DND-41 (cell line): ENCODE measurements around the gene SMARCA4.

Experiments used
- ATAC-seq: fragments of 200-7000 bp; cut with Tn5 transposase; 3 replicates; pipeline ENCODE4 v1.9.1; 2021; ENCODE audit warnings: low read depth; ENCODE audit not compliant: insufficient read depth
- DNase-seq: peaks from one replicate; pipeline ENCODE4 v3.0.0-alpha.2; 2020
- H2AFZ ChIP-seq: 2 replicates; pipeline ENCODE4 v1.6.0; 2012; ENCODE audit warnings: low read depth, low read length
- H3K27ac ChIP-seq: 2 replicates; pipeline ENCODE4 v1.5.1; 2012; ENCODE audit warnings: low read length, inconsistent platforms
- H3K27me3 ChIP-seq: fragments of 200-600 bp; sonication (generic); 2 replicates; pipeline ENCODE4 v1.6.0; 2012; ENCODE audit warnings: low read length, mild to moderate bottlenecking, inconsistent platforms; ENCODE audit not compliant: insufficient read depth, poor library complexity
- H3K36me3 ChIP-seq: 2 replicates; pipeline ENCODE4 v1.5.1; 2012; ENCODE audit warnings: low read length, inconsistent platforms; ENCODE audit not compliant: insufficient read depth
- H3K4me1 ChIP-seq: 2 replicates; pipeline ENCODE4 v1.5.1; 2012; ENCODE audit warnings: mild to moderate bottlenecking, low read length; ENCODE audit not compliant: insufficient read depth
- H3K4me2 ChIP-seq: 2 replicates; pipeline ENCODE4 v1.6.0; 2012; ENCODE audit warnings: mild to moderate bottlenecking, moderate library complexity, low read length, inconsistent platforms; ENCODE audit not compliant: insufficient read depth
- H3K4me3 ChIP-seq, 2 experiments: fragments of 200-600 bp in 1 of 2; shearing (Covaris generic) in 1 of 2; 2 replicates each; pipeline ENCODE4 v1.5.1; 2012 to 2016; ENCODE audit warnings: inconsistent platforms in 2 of 2, low read length in 2 of 2, mild to moderate bottlenecking in 2 of 2, low read depth in 1 of 2, moderate library complexity in 1 of 2
- H3K79me2 ChIP-seq: 2 replicates; pipeline ENCODE4 v1.6.0; 2012; ENCODE audit warnings: low read length, inconsistent platforms; ENCODE audit not compliant: insufficient read depth
- H3K9ac ChIP-seq: 2 replicates; pipeline ENCODE4 v1.6.0; 2012; ENCODE audit warnings: low read depth, mild to moderate bottlenecking, inconsistent platforms, low read length, moderate library complexity
- H3K9me3 ChIP-seq: 2 replicates; pipeline ENCODE4 v1.5.1; 2012; ENCODE audit warnings: low read length, moderate library complexity, mild to moderate bottlenecking, inconsistent platforms; ENCODE audit not compliant: insufficient read depth, severe bottlenecking
- H4K20me1 ChIP-seq: 2 replicates; pipeline ENCODE4 v1.6.0; 2012; ENCODE audit warnings: low read length; ENCODE audit not compliant: insufficient read depth
- EZH2 ChIP-seq: IDR thresholded peaks from 3 replicates; pipeline ENCODE4 v1.6.1; 2012; ENCODE audit warnings: borderline replicate concordance, low read depth, mild to moderate bottlenecking, moderate library complexity, low read length, inconsistent platforms; ENCODE audit not compliant: severe bottlenecking
- TF ChIP-seq, protein P1 (sequence below): IDR thresholded peaks from 2 replicates; pipeline ENCODE4 v1.5.1; 2012; ENCODE audit warnings: borderline replicate concordance, low read length, moderate library complexity, mild to moderate bottlenecking; ENCODE audit not compliant: poor library complexity, severe bottlenecking; ENCODE audit errors: extremely low read depth

The SMARCA4 gene

DNA sequence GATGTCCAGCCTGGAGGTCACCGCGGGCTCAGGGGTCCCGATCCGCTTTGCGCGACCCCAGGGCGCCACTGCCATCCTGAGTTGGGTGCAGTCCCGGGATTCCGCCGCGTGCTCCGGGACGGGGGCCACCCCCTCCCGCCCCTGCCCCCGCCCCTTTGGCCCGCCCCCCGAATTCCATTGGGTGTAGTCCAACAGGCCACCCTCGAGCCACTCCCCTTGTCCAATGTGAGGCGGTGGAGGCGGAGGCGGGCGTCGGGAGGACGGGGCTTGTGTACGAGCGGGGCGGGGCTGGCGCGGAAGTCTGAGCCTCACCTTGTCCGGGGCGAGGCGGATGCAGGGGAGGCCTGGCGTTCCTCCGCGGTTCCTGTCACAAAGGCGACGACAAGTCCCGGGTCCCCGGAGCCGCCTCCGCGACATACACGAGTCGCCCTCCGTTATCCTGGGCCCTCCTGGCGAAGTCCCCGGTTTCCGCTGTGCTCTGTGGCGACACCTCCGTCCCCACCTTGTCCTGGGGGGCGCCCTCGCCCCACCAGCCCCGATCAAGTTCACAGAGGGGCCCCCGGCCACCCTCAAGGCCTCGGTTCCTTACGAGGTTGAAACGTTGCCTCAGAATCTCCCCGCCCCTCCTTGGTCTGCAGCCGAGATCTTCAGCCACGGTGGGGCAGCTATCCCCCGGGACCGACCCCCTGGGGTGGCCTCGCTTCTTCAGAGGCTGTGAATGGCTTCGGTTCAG is 129.6 kb downstream of the SMARCA4 start:
- no peaks in the 10 kb centered on the region for H3K9me3 ChIP-seq
- peak overlapping the region; percentile 59; the same call in 1 of the 2 replicates for H2AFZ ChIP-seq
- TF ChIP-seq, protein P1, sequence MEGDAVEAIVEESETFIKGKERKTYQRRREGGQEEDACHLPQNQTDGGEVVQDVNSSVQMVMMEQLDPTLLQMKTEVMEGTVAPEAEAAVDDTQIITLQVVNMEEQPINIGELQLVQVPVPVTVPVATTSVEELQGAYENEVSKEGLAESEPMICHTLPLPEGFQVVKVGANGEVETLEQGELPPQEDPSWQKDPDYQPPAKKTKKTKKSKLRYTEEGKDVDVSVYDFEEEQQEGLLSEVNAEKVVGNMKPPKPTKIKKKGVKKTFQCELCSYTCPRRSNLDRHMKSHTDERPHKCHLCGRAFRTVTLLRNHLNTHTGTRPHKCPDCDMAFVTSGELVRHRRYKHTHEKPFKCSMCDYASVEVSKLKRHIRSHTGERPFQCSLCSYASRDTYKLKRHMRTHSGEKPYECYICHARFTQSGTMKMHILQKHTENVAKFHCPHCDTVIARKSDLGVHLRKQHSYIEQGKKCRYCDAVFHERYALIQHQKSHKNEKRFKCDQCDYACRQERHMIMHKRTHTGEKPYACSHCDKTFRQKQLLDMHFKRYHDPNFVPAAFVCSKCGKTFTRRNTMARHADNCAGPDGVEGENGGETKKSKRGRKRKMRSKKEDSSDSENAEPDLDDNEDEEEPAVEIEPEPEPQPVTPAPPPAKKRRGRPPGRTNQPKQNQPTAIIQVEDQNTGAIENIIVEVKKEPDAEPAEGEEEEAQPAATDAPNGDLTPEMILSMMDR, result no peak
- no peak for TF ChIP-seq EZH2
- H3K4me3 ChIP-seq, result peak overlapping the region; percentile 92 to 93
- H4K20me1 ChIP-seq, result peaks cover 45% of the 10 kb centered on the region
- H3K4me2 ChIP-seq, result peak overlapping the region; percentile 87
- H3K27me3 ChIP-seq, result no peaks in the 10 kb centered on the region
- H3K27ac ChIP-seq, result peak overlapping the region; percentile 94
- H3K36me3 ChIP-seq, result peaks cover 50% of the 10 kb centered on the region
- peak; percentile 99 for DNase-seq
- peak overlapping the region; percentile 96 for H3K9ac ChIP-seq
- peaks cover 51% of the 10 kb centered on the region for H3K4me1 ChIP-seq
- ATAC-seq, result peak; percentile 95
- H3K79me2 ChIP-seq, result peaks cover 64% of the 10 kb centered on the region

DNA sequence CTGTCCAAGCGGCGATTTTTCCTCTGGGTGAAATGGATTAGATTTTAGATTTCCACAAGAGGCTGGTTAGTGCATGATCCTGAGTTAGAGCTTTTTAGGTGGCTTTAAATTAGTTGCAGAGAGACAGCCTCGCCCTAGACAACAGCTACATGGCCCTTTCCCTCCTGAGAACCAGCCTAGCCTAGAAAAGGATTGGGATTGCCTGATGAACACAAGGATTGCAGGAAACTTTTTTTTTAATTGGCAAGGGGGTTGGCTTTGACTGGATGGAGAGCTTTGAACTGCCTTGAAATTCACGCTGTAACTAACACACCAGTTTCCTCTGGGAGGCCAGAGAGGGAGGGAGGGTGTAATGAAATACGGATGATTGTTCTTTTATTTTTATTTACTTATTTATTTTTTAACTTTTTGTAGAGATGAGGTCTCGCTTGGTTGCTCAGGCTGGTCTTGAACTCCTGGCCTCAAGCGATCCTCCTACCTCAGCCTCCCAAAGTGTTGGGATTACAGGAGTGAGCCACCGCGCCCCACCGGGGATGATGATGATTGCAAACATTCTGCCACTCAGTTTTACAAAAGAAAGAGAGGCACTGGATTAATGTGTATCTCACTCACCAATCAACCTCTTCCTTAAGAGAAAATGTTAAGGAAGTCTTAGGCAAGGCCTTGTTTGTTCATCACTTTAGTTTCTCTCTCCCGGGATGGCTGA is 130.3 kb downstream of the SMARCA4 start:
- Histone ChIP-seq H2AFZ (peak overlapping the region; percentile 59; the same call in 1 of the 2 replicates), H3K4me1 (peaks cover 55% of the 10 kb centered on the region), H4K20me1 (peaks cover 53% of the 10 kb centered on the region), H3K79me2 (peaks cover 71% of the 10 kb centered on the region), H3K9me3 (no peaks in the 10 kb centered on the region), H3K27me3 (no peaks in the 10 kb centered on the region), H3K36me3 (peaks cover 57% of the 10 kb centered on the region), H3K9ac (peak overlapping the region; percentile 81), H3K27ac (peak overlapping the region; percentile 94), H3K4me2 (peak overlapping the region; percentile 87), H3K4me3 (peak overlapping the region; percentile 68 to 92)
- TF ChIP-seq EZH2, result no peak
- TF ChIP-seq, protein P1, result no peak
- DNase-seq (no peak), ATAC-seq (no peak)

DNA sequence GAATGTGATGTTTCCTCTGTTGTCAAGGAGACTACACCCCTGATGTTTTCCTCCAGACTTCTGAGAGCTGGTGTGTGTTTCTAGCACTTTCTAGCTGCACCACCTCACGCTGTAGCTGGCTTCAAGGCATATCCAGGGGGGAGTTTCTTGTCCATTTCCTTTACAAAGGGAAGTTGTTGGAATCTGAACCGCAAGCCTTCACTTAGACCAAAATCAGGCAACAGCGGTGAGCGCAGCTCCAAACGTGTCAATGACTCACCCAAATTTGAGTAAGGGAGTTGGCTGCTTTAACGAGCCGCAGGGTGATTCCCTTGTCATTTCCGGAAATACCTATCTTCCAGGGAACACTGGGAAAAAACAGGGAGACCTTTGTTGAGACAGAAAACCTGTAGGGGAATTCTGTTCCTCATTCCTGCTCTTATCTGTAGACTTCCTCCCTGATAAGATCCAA is 130.9 kb downstream of the SMARCA4 start:
- peaks cover 63% of the 10 kb centered on the region for H3K36me3 ChIP-seq
- ATAC-seq (no peak), DNase-seq (no peak)
- peak overlapping the region; percentile 68 to 92; a peak in 3 of 4 replicates for H3K4me3 ChIP-seq
- peaks cover 77% of the 10 kb centered on the region for H3K79me2 ChIP-seq
- TF ChIP-seq EZH2, result no peak
- TF ChIP-seq, protein P1, result no peak
- peaks cover 58% of the 10 kb centered on the region for H4K20me1 ChIP-seq
- H3K27ac ChIP-seq, result peak overlapping the region; percentile 94
- peak overlapping the region; percentile 81 for H3K9ac ChIP-seq
- H2AFZ ChIP-seq, result no peak overlapping the region
- peak overlapping the region; percentile 87 for H3K4me2 ChIP-seq
- H3K9me3 ChIP-seq, result no peaks in the 10 kb centered on the region
- peaks cover 60% of the 10 kb centered on the region for H3K4me1 ChIP-seq
- no peaks in the 10 kb centered on the region for H3K27me3 ChIP-seq
